ENCODE measurements around the gene ACTA1.
"Not testable (repeated sequence)": the region's sequence is repeated elsewhere in the genome, so short reads cannot be mapped to it uniquely, and the experiment has no call there.

Gene ACTA1

GRCh38 chr1:229394517-229394916 is 39.4 kb downstream of the ACTA1 start:
- H3K27me3 Mint-ChIP-seq: peaks cover 64 to 96% of the 10 kb centered on the region in 2 donors

GRCh38 chr1:229392936-229393335 is 41.0 kb downstream of the ACTA1 start:
- DNase-seq (no peak), ATAC-seq (replicated peaks) (no peak)
- H3K9me3 Mint-ChIP-seq: no peaks in the 10 kb centered on the region
- H3K27ac Mint-ChIP-seq: no peak overlapping the region
- peaks cover 3% of the 10 kb centered on the region for H3K36me3 Mint-ChIP-seq (ENCODE audit: insufficient read depth)
- H3K27me3 Mint-ChIP-seq: peaks cover 56 to 88% of the 10 kb centered on the region in 2 donors
- H3K4me3 Mint-ChIP-seq: no peak overlapping the region
- H3K4me1 Mint-ChIP-seq (ENCODE audit: low read depth in 2 of 2): no peaks in the 10 kb centered on the region

More at GRCh38 chr1:229394517-229394916, 39.4 kb downstream of the ACTA1 start:
- ATAC-seq (replicated peaks); H3K36me3 Mint-ChIP-seq (ENCODE audit: insufficient read depth); H3K9me3 Mint-ChIP-seq; DNase-seq; H3K27ac Mint-ChIP-seq; H3K4me1 Mint-ChIP-seq (ENCODE audit: low read depth in 2 of 2); H3K4me3 Mint-ChIP-seq: not testable (repeated sequence)

GRCh38 chr1:229390130-229390529 is 43.8 kb downstream of the ACTA1 start:
- H3K4me3 Mint-ChIP-seq: no peak overlapping the region
- no peaks in the 10 kb centered on the region for H3K4me1 Mint-ChIP-seq (ENCODE audit: low read depth in 2 of 2)
- no peak overlapping the region for H3K27ac Mint-ChIP-seq
- ATAC-seq (replicated peaks) (no peak), DNase-seq (no peak)
- H3K9me3 Mint-ChIP-seq: no peaks in the 10 kb centered on the region
- H3K36me3 Mint-ChIP-seq (ENCODE audit: insufficient read depth): peaks cover 3% of the 10 kb centered on the region
- H3K27me3 Mint-ChIP-seq: peaks cover 55 to 69% of the 10 kb centered on the region in 2 donors

GRCh38 chr1:229388897-229389580 is 44.9 kb downstream of the ACTA1 start:
- DNase-seq (no peak), ATAC-seq (replicated peaks) (no peak)
- H3K27ac Mint-ChIP-seq: no peak overlapping the region
- no peak overlapping the region for H3K4me3 Mint-ChIP-seq
- H3K36me3 Mint-ChIP-seq (ENCODE audit: insufficient read depth): peaks cover 3% of the 10 kb centered on the region
- H3K9me3 Mint-ChIP-seq: no peaks in the 10 kb centered on the region
- H3K27me3 Mint-ChIP-seq: peaks cover 51 to 66% of the 10 kb centered on the region in 2 donors
- no peaks in the 10 kb centered on the region for H3K4me1 Mint-ChIP-seq (ENCODE audit: low read depth in 2 of 2)

- Mint-ChIP-seq H3K27ac (no peak overlapping the region), H3K27me3 (peaks cover 37 to 62% of the 10 kb centered on the region in 2 donors), H3K4me1 (ENCODE audit: low read depth in 2 of 2) (no peaks in the 10 kb centered on the region), H3K36me3 (ENCODE audit: insufficient read depth) (no peaks in the 10 kb centered on the region), H3K4me3 (no peak overlapping the region), H3K9me3 (no peaks in the 10 kb centered on the region)
- DNase-seq: no peak
- ATAC-seq (replicated peaks): no peak
These were observed 47.9 kb downstream of the ACTA1 start for GRCh38 chr1:229385853-229386456.

GRCh38 chr1:229384822-229385221 is 49.1 kb downstream of the ACTA1 start:
- Mint-ChIP-seq H3K27ac (no peak overlapping the region), H3K27me3 (peaks cover 29 to 56% of the 10 kb centered on the region in 2 donors), H3K9me3 (no peaks in the 10 kb centered on the region), H3K36me3 (ENCODE audit: insufficient read depth) (no peaks in the 10 kb centered on the region), H3K4me3 (no peak overlapping the region), H3K4me1 (ENCODE audit: low read depth in 2 of 2) (no peaks in the 10 kb centered on the region)
- ATAC-seq (replicated peaks) (no peak), DNase-seq (no peak)

- DNase-seq: no peak
- no peaks in the 10 kb centered on the region for H3K9me3 Mint-ChIP-seq
- no peak overlapping the region for H3K4me3 Mint-ChIP-seq
- no peaks in the 10 kb centered on the region for H3K36me3 Mint-ChIP-seq (ENCODE audit: insufficient read depth)
- no peaks in the 10 kb centered on the region for H3K4me1 Mint-ChIP-seq (ENCODE audit: low read depth in 2 of 2)
- no peak for ATAC-seq (replicated peaks)
- peaks cover 29 to 47% of the 10 kb centered on the region in 2 donors for H3K27me3 Mint-ChIP-seq
- no peak overlapping the region for H3K27ac Mint-ChIP-seq
These were observed 49.9 kb downstream of the ACTA1 start for GRCh38 chr1:229383961-229384360.

- Mint-ChIP-seq H3K27ac (no peak overlapping the region), H3K4me3 (no peak overlapping the region), H3K9me3 (no peaks in the 10 kb centered on the region), H3K27me3 (peaks cover 29 to 47% of the 10 kb centered on the region in 2 donors), H3K36me3 (ENCODE audit: insufficient read depth) (no peaks in the 10 kb centered on the region), H3K4me1 (ENCODE audit: low read depth in 2 of 2) (no peaks in the 10 kb centered on the region)
- ATAC-seq (replicated peaks) (no peak), DNase-seq (no peak)
These were observed 50.7 kb downstream of the ACTA1 start for GRCh38 chr1:229383188-229383587.

All from effector memory CD8-positive, alpha-beta T cell (primary cell).